GM12801 (cell line): Measurements from ENCODE around the gene C16orf87.

Source experiments
- CTCF ChIP-seq: IDR thresholded peaks from one replicate; pipeline ENCODE4 v1.5.1; 2011; ENCODE audit warnings: control low read depth; ENCODE audit not compliant: insufficient read length; ENCODE audit errors: extremely low read depth

The C16orf87 gene

DNA sequence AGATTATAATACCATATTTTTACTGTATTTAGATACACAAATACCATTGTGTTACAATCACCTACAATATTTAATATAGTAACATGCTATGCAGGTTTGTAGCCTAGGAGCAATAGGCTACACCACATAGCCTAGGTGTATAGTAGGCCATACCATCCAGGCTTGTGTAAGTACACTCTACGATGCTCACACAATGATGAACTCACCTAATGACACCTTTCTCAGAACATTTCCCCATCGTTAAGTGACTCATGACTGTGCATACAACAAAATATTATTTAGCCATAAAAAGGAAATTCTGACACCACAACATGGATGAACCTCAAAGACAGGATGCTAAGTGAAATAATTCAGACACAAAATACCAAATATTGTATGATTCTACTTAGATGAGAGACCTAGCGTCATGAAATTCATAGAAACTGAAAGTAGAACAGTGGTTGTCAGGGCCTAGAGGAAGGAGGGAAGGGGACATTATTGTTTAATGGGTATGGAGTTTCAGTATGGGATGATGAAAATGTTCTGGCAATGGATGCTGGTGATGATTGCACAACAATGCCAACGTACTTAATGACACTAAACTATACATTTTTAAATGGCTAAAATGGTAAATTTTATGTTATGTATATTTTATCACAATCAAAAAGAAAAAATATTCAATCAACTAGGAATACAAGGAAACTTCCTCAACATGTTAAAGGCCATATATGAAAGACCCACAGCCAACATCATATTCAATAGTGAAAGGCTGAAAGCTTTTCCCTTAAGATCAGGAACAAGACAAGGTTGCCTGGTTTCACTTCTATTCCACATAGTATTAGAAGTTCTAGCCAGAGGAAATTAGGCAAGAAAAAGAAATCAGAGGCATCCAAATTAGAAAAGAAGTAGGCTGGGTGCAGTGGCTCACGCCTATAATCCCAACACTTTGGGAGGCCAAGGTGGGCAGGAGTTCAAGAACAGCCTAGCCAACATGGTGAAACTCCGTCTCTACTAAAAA is 5.9 kb upstream of the C16orf87 start:
- no peak for TF ChIP-seq CTCF

DNA sequence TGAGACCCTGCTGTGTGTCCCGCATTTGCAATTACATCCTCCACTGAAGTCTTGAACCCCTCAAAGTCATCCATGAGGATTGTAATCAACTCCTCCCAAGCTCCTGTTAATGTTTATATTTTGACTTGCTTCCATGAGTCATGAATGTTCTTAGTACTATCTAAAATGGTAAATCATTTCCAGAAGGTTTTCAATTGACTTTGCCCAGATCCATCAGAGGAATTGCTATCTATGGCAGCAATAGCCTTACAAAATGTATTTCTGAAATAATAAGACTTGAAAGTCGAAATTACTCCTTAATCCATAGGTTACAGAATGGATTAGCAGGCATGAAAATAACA is 2.5 kb upstream of the C16orf87 start:
- no peak for TF ChIP-seq CTCF

DNA sequence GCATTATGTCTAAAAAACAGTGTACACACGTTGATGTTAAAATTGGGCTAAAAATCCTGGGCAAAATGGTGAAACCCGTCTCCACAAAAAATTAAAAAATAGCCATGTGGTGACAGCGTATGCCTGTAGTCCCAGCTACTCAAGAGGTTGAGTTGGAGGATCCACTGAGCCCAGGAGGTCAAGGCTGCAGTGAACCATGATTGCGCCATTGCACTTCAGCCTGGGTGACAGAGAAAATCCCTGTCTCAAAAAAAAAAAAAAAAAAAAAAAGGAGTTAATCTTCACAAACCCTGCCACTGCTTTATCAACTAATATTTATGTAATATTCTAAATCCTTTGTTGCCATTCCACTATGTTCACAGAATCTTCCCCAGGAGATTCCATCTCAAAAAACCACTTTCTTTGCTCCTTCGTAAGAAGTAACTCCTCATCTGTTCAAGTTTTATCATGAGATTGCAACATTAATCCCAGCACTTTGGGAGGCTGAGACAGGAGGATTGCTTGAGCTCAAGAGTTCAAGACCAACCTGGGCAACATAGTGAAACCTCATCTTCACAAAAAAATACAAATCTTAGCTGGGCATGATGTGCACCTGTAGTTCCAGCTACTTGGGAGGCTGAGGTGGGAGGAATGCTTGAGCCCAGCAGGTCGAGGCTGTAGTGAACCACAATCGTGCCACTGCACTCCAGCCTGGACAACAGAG is 1.9 kb upstream of the C16orf87 start:
- TF ChIP-seq CTCF = no peak

DNA sequence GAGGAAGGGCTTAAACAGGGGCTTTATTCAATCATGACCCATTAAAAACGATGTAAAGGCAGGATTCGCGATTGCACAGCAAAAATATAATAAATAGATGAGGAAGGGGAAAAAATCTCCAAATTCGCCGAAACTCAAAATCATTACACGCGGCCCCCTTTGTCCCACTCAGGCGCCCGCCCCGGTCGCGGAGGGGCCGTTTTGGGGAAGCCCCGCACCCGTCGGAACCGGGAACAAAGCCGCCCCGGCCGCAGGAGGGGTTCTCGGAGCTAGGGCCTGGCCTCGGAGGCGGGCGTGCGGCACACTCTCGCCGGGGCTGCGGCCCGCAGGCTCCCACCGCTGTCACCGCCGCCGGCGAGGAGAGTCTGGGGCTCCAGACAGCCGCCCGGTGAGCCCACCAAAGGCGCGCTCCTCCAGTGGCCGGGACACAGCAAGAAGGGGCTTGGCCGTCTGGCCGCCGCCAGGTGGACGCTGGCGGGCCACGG is 521 bp downstream of the C16orf87 start:
- TF ChIP-seq CTCF = no peak

DNA sequence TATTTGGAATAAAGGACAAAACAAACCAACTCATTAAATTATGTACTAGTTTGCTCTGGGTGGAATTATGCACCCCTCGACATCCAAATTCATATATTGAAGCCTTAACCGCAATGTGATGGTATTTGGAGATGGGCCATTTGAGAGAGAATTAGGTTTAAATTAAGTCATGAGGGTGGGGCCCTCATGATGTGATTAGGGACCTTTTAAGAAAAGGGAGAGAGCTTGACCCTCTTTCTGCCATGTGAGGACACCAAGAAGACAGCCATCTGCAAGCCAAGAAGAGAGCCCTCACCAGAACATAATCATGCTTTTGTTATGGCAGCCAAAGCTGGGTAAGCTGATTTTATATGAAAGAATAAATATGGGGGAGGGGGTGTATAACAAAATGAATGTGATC is 2.0 kb downstream of the C16orf87 start:
- no peak for TF ChIP-seq CTCF

GRCh38 chr16:46828292-46828691 is 2.7 kb downstream of the C16orf87 start:
- TF ChIP-seq CTCF = no peak

- no peak for TF ChIP-seq CTCF
Observed at GRCh38 chr16:46826631-46827030, 4.3 kb downstream of the C16orf87 start.
